GM19099 (cell line): ENCODE data around the gene APBA2.

Experiments
- POLR2A ChIP-seq: IDR thresholded peaks from 3 replicates; pipeline ENCODE4 v1.6.1; 2011; ENCODE audit warnings: low read depth; ENCODE audit not compliant: insufficient read length; ENCODE audit errors: extremely low read depth

APBA2 gene

GRCh38 chr15:29091666-29092065, 205.9 kb downstream of the APBA2 start:
- TF ChIP-seq POLR2A: no peak

GRCh38 chr15:29092376-29093064, 206.7 kb downstream of the APBA2 start:
- TF ChIP-seq POLR2A: no peak

GRCh38 chr15:29093065-29093435, 207.3 kb downstream of the APBA2 start:
- no peak for TF ChIP-seq POLR2A

- TF ChIP-seq POLR2A: no peak
Measured at GRCh38 chr15:29093696-29094343, 208.0 kb downstream of the APBA2 start.

GRCh38 chr15:29094711-29095110, 208.9 kb downstream of the APBA2 start:
- TF ChIP-seq POLR2A: no peak

GRCh38 chr15:29095746-29096145, 210.0 kb downstream of the APBA2 start:
- TF ChIP-seq POLR2A: no peak

- TF ChIP-seq POLR2A: no peak
Measured at GRCh38 chr15:29097168-29097567, 211.4 kb downstream of the APBA2 start.

- TF ChIP-seq POLR2A: no peak
Measured at GRCh38 chr15:29097971-29098370, 212.2 kb downstream of the APBA2 start.

GRCh38 chr15:29098652-29099051, 212.9 kb downstream of the APBA2 start:
- TF ChIP-seq POLR2A: no peak

- TF ChIP-seq POLR2A: no peak
Measured at GRCh38 chr15:29099131-29099880, 213.5 kb downstream of the APBA2 start.

GRCh38 chr15:29100486-29101000, 214.8 kb downstream of the APBA2 start:
- TF ChIP-seq POLR2A: no peak

- no peak for TF ChIP-seq POLR2A
Measured at GRCh38 chr15:29101491-29101890, 215.7 kb downstream of the APBA2 start.

GRCh38 chr15:29102911-29103823, 217.4 kb downstream of the APBA2 start:
- no peak for TF ChIP-seq POLR2A

GRCh38 chr15:29103824-29104565, 218.2 kb downstream of the APBA2 start:
- TF ChIP-seq POLR2A: no peak
